Glutamatergic neuron (in vitro differentiated cells): ENCODE data around the gene LRRC3. TPM values are rescaled to one million over a fixed set of nuclear protein-coding genes. Genes with fewer than 3 reads are reported as not detected.

Experiments used
- DNase-seq: peaks from one replicate; pipeline ENCODE4 v3.0.0; 2022
- H3K27ac Mint-ChIP-seq: one replicate; pipeline ENCODE4 v1.8.0; 2020; ENCODE audit warnings: mild to moderate bottlenecking, mixed read lengths, inconsistent platforms; ENCODE audit not compliant: unreplicated experiment
- H3K27me3 Mint-ChIP-seq: one replicate; pipeline ENCODE4 v1.8.0; 2020; ENCODE audit warnings: mild to moderate bottlenecking, moderate library complexity, mixed read lengths, inconsistent platforms; ENCODE audit not compliant: unreplicated experiment
- H3K36me3 Mint-ChIP-seq: one replicate; pipeline ENCODE4 v1.8.0; 2020; ENCODE audit warnings: mild to moderate bottlenecking, mixed read lengths, inconsistent platforms; ENCODE audit not compliant: unreplicated experiment
- H3K4me1 Mint-ChIP-seq: one replicate; pipeline ENCODE4 v1.8.0; 2020; ENCODE audit warnings: mild to moderate bottlenecking, low read depth, mixed read lengths, inconsistent platforms; ENCODE audit not compliant: unreplicated experiment
- H3K4me3 Mint-ChIP-seq: one replicate; pipeline ENCODE4 v1.8.0; 2020; ENCODE audit warnings: mild to moderate bottlenecking, mixed read lengths, inconsistent platforms; ENCODE audit not compliant: unreplicated experiment
- H3K9me3 Mint-ChIP-seq: one replicate; pipeline ENCODE4 v1.8.0; 2020; ENCODE audit warnings: mild to moderate bottlenecking, moderate library complexity, mixed read lengths, inconsistent platforms; ENCODE audit not compliant: unreplicated experiment
- CTCF ChIP-seq: fragments of 200-600 bp; sonication (generic); IDR thresholded peaks from one replicate; pipeline ENCODE4 v1.5.0; 2021; ENCODE audit not compliant: partially characterized antibody, unreplicated experiment
- total RNA-seq: library from RNA; stranded (reverse); fragmentation: NEBNext Ultra II Directional; extraction: Animal tissue kit (Norgen Biotek cat#: 25700); gene quantifications from one replicate; pipeline ENCODE4 v1.2.1, GENCODE V29; 2021; ENCODE audit not compliant: unreplicated experiment

The LRRC3 gene
- total RNA-seq, 1 donor from 2014 or later = 5.8 TPM

- H3K9me3 Mint-ChIP-seq = peaks cover 3% of the 10 kb centered on the region
- peaks cover 3% of the 10 kb centered on the region for H3K27me3 Mint-ChIP-seq
- no peak for DNase-seq
- no peaks in the 10 kb centered on the region for H3K36me3 Mint-ChIP-seq
- H3K4me3 Mint-ChIP-seq = no peak overlapping the region
- no peak overlapping the region for H3K27ac Mint-ChIP-seq
- TF ChIP-seq CTCF = no peak
- no peaks in the 10 kb centered on the region for H3K4me1 Mint-ChIP-seq
These were observed 10.0 kb upstream of the LRRC3 start for GRCh38 chr21:44445145-44445812.

GRCh38 chr21:44448651-44449131, 6.6 kb upstream of the LRRC3 start:
- peaks cover 6% of the 10 kb centered on the region for H3K36me3 Mint-ChIP-seq
- H3K27me3 Mint-ChIP-seq = no peaks in the 10 kb centered on the region
- H3K9me3 Mint-ChIP-seq = peaks cover 4% of the 10 kb centered on the region
- DNase-seq = peak; percentile 17
- no peak overlapping the region for H3K27ac Mint-ChIP-seq
- TF ChIP-seq CTCF = no peak
- H3K4me3 Mint-ChIP-seq = no peak overlapping the region
- no peaks in the 10 kb centered on the region for H3K4me1 Mint-ChIP-seq

DNA sequence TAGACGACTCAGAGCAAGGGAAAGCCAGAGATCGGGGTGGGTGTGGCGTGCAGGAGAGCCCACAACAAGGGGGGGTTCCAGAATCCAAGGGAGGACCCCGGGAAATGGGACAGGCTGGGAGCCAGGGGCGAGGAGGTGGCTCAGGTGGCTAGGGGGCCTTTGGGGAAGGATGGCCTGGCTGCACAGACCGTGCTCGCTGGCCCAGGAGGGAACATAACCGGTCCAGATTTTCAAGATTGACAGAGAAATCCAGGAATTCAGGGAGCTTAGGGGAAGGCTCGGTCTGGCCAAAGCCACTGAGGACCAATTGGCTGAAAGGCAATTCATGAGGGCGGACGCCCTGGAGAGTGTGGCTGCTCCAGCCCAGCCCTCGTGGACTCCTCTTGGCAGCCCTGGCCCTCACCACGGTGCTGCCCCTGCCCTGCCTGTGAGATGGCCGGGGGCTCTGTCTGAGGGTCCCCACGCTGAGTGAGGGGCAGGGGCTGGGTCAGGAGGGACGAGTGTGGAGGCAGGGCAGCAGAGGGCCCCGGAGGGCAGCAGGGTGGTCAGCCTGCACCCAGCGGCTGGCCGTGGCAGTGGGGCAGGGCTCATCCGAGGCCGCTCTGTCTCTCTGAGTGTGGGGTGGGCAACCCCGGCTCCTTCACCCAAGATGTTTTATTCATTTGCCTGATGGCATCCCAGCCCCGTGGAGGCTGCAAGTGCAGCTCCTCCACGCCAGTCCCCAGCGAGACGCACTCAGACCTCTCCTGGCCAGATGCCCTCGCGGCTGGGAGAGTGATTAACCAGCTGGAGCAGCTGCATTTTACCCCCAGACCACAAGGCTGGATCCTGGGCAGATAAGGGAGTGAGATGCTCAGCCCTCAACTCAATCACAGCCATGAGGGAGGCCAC, 5.6 kb upstream of the LRRC3 start:
- TF ChIP-seq CTCF = no peak
- H3K4me1 Mint-ChIP-seq = peaks cover 2% of the 10 kb centered on the region
- H3K36me3 Mint-ChIP-seq = peaks cover 16% of the 10 kb centered on the region
- H3K27ac Mint-ChIP-seq = no peak overlapping the region
- H3K4me3 Mint-ChIP-seq = no peak overlapping the region
- DNase-seq = peak; percentile 15
- no peaks in the 10 kb centered on the region for H3K27me3 Mint-ChIP-seq
- peaks cover 7% of the 10 kb centered on the region for H3K9me3 Mint-ChIP-seq

DNA sequence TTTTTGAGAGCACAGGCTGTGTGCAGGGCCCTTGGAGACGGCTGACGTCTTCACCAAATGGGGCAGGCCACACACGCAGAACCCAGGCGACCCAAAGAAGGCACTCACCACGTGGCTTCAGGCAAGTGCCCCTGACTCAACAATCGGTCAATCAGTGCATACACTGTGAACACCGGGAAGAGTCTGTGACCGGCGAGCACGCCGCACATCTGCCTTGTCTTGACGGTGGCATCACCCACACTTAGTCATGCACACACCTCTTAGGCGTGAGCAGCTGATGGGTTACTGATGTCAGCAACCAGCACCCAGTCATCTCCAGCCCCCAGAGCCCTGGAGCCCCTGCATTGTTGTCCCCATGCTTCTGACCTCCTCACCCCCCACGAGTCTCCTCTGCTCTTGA, 4.9 kb upstream of the LRRC3 start:
- Mint-ChIP-seq H3K27ac (no peak overlapping the region), H3K36me3 (peaks cover 16% of the 10 kb centered on the region), H3K9me3 (peaks cover 7% of the 10 kb centered on the region), H3K4me1 (peaks cover 2% of the 10 kb centered on the region), H3K4me3 (no peak overlapping the region), H3K27me3 (no peaks in the 10 kb centered on the region)
- no peak for TF ChIP-seq CTCF
- DNase-seq = no peak

DNA sequence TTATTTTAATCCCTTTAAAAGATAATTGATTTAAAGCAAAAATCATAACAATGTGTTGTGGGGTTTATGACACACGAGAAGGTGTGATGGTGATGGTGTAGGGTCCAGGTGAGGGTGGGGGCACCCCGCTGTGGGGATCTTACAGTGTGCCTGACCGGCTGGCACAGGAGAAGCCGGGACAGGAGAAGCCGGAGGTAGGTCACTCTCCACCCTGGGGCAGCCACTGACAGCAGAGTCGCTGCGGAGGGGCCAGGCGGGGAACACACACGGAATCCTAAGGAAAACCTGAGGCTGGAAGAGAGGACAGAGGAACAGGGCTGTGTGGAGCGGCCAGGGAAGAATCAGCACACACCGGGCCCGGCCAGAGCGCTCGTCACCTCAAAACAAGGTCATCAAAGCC, 4.3 kb upstream of the LRRC3 start:
- DNase-seq = no peak
- Mint-ChIP-seq H3K27me3 (no peaks in the 10 kb centered on the region), H3K4me3 (no peak overlapping the region), H3K36me3 (peaks cover 16% of the 10 kb centered on the region), H3K9me3 (peaks cover 7% of the 10 kb centered on the region), H3K4me1 (peaks cover 2% of the 10 kb centered on the region), H3K27ac (no peak overlapping the region)
- no peak for TF ChIP-seq CTCF
